C4-2B (cell line): ENCODE results near the gene SH3RF3.

ENCODE experiments used
- ZFX ChIP-seq: fragments of 450-650 bp; IDR thresholded peaks from 2 replicates; pipeline ENCODE4 v1.6.1; 2017
- TF ChIP-seq, protein P1 (sequence below): fragments of 450-650 bp; conservative IDR thresholded peaks from 2 replicates; pipeline ENCODE4 v1.5.1; 2017; ENCODE audit warnings: mild to moderate bottlenecking

DNA sequence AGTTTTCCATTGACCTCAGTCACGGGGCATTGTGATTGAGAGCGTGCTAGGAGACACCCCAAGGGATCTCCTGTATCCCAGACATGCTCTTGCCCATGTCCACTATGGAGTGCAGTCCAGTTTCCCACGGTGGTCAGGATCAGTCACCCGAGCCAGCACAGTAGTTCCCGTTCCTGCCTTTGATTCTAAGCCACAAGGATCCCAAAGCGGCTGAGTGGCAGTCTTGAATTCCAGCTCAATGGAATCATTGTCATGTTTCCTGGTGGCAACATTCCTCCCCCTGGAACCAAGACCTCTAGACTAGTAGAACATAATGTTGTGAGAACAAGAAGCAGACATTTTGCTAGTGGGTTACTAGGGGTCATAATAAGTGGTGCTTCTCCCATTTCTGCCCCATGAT, 330.5 kb downstream of the SH3RF3 start:
- TF ChIP-seq, protein P1, sequence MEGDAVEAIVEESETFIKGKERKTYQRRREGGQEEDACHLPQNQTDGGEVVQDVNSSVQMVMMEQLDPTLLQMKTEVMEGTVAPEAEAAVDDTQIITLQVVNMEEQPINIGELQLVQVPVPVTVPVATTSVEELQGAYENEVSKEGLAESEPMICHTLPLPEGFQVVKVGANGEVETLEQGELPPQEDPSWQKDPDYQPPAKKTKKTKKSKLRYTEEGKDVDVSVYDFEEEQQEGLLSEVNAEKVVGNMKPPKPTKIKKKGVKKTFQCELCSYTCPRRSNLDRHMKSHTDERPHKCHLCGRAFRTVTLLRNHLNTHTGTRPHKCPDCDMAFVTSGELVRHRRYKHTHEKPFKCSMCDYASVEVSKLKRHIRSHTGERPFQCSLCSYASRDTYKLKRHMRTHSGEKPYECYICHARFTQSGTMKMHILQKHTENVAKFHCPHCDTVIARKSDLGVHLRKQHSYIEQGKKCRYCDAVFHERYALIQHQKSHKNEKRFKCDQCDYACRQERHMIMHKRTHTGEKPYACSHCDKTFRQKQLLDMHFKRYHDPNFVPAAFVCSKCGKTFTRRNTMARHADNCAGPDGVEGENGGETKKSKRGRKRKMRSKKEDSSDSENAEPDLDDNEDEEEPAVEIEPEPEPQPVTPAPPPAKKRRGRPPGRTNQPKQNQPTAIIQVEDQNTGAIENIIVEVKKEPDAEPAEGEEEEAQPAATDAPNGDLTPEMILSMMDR, result no peak
- no peak for TF ChIP-seq ZFX
